Measurements from ENCODE around the gene ZBTB7B.
"Not testable (repeated sequence)": the region's sequence is repeated elsewhere in the genome, so short reads cannot be mapped to it uniquely, and the experiment has no call there.

The ZBTB7B gene

DNA sequence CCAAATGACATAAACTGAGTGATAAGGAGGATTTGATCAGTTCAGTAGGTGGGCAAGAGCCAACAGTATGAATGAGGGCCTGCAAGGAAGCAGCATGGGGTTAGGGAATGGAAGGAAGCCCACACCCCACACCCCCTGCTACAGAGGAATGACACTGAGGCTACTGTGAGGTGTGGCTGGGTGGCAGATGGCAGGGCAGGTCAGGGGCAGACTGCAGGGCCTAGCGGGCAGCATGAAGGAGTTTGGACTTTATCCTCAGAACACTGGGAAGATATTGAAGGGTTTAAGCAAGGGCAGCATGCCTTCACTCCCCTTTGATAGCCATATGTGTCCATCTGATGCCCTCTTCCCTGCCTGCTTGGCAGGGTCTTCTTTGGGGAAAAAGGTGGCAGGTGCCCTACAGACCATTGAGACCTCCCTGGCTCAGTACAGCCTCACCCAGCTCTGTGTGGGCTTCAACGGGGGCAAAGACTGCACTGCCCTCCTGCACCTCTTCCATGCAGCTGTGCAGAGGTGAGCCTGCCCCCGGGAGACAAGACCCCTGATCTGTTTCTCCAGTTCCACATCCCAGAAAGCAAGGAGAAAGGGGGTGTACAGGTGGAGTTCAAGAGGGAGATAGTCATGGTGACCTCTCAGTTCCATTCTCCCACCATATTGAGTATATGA lies 13.3 kb upstream of the ZBTB7B start:
- no peak for DNase-seq

DNA sequence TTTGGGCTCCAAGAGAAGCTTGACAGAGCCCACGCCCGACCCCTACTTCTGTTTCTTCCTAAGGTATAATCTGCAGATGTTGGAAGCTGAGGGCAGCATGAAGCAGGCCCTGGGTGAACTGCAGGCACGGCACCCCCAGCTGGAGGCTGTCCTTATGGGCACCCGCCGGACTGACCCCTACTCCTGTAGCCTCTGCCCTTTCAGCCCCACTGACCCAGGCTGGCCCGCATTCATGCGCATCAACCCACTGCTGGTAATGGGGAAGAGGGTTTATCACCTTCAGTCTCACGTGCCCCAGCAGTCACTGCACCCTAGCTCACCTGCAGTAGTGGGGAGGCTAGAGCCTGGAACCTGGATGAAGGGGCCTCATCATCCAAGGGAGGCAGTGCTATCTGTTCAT lies 12.3 kb upstream of the ZBTB7B start:
- no peak for DNase-seq

- DNase-seq, result no peak
Measured at GRCh38 chr1:154992721-154993571, 9.7 kb upstream of the ZBTB7B start.

- no peak for DNase-seq
Measured at GRCh38 chr1:154993572-154994268, 8.9 kb upstream of the ZBTB7B start, which contains the start of gene LENEP. LENEP (plus strand) TSS chr1:154993586; CDS start chr1:154993608, 22 bp downstream.

DNA sequence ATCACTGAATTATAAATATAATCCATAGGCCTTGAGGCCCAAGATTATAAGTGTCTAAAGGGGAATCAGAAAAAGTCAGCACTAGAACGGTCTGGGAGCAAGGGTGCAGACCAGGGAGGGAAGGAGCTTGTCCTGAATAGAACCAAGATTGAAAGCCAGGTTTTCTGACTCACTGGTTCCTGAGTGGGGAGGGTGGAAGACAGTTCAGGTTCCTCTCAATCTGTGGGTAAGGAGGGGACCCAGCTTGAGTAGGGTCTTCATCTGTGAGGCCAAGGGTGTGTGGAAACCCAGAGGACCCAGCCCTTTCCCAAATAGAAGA lies 8.4 kb upstream of the ZBTB7B start:
- no peak for DNase-seq

DNA sequence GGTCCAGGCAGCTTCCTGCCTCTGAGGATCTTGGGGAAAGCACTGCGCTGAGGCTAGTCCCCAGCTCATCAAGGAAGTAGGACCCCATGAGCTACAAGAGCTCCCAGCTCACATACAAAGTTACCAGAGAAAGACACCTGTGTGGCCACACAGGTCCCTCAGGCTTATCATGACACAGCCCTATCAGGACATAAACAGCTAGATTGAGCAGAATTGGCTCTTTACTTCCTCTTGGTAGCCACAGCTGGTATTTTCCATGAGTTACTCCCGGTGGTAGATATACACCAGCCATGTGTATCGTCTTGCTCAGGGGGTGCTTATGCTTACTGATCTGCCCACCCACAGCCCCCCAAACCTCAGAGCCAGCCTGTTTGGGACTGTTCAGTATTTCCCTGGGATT lies 8.0 kb upstream of the ZBTB7B start:
- no peak for DNase-seq

DNA sequence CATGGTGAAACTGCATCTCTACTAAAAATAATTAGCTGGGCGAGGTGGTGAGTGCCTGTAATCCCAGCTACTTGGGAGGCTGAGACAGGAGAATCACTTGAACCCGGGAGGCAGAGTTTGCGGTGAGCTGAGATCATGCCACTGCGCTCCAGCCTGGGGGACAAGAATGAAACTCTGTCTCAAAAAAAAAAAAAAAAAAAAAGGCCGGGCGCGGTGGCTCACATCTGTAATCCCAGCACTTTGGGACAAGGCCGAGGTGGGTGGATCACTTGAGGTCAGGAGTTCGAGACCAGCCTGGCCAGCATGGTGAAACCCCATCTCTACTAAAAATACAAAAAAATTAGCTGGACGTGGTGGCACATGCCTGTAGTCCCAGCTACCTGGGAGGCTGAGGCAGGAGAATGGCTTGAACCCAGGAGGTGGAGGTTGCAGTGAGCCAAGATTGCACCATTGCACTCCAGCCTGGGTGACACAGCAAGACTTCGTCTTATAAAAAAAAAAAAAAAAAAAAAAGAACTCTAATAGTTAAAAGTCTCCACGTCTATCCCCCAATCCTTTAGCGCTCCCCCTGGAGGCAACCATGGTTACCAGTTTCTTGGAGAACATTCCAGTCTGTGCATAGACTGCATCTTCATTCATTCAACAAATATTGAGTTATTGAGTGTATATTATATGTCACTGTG lies 7.2 kb upstream of the ZBTB7B start:
- DNase-seq, result not testable (repeated sequence)

- no peak for DNase-seq
Measured at GRCh38 chr1:154996966-154997701, 5.5 kb upstream of the ZBTB7B start.

GRCh38 chr1:154998201-154998780 lies 4.3 kb upstream of the ZBTB7B start:
- DNase-seq, result no peak

DNA sequence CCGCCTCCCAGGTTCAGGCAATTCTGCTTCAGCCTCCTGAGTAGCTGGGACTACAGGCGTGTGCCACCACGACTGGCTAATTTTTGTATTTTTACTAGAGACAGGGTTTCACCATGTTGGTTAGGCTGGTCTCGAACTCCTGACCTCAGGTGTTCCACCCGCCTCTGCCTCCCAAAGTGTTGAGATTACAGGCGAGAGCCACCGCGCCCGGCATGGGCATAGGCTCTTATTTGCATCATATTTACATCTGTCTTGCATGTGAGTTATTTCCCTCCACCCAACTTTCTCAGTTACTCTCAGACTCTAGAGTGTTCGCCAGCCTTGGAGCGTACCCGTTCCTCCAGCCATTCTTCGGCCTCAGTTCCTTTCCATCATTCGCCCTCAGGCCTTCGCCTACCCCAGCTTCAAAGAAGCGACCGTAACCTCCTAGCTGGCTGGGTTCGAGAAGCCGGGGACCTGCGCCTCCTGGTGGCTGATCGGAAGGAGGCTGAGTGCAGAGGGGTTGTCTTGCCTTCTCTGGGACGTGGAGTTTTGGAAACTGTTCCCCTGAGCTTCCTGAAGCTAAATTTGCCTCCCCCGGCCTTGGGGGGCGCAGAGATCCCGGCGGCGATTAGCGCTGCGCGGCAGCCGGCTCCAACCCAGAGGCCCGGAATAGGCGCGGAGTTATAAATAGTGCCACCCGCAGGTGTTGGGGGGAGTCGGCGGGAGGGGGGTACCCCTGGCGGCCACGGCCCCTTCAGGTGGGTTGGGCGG lies 3.6 kb upstream of the ZBTB7B start:
- peak; percentile 60 to 74 for DNase-seq

GRCh38 chr1:154999571-155000410 lies 2.8 kb upstream of the ZBTB7B start:
- peak; percentile 60 to 71 for DNase-seq

- no peak for DNase-seq
Measured at GRCh38 chr1:155000411-155000725, 2.2 kb upstream of the ZBTB7B start.

DNA sequence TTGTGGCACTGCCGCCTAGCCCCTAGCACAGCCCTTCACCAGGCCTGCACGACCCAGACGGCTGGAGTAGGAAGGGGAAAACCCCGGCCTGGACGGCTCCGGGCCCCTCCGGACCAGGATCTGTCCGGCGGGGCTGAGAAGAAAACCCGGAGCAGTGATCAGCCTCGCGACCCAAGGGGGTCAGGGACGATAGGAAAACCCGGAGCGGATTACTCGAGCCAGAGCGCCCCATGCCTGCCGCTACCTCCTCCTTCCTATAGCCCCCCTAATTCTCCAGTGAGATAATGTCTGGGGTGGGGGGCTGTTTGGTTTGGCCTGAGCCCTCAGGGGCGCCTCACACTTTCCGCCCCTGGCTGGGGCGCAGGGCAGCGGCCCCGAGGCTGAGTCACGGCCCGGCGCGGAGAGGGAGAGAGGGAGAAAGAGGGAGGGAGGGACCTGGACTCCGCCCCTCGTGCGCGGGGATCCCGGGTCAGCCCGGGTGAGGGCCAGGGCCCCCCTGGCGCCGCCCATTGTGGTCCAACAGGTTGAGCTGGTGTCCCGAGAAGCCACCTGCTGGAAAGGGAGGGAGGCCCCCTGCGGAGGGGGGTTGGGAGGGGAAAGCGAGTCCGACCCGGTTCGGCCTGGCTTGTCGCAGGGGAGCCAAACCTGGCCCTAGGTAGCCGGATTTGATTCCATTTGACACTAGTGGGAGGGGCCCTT lies 1.7 kb upstream of the ZBTB7B start:
- peak; percentile 83 to 89 for DNase-seq

DNA sequence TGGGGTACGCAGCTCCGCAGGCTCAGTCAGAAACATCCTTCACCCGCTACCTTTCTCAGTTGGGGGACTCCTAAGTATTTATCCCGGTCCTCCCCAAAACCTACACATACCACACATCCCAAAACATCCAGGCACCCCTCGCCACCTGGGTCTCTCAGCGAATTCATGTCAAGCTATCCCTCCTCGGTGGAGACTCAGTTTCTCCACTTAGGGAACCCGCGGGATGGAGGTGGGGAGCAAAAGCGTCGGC lies 1.3 kb upstream of the ZBTB7B start:
- no peak for DNase-seq

DNA sequence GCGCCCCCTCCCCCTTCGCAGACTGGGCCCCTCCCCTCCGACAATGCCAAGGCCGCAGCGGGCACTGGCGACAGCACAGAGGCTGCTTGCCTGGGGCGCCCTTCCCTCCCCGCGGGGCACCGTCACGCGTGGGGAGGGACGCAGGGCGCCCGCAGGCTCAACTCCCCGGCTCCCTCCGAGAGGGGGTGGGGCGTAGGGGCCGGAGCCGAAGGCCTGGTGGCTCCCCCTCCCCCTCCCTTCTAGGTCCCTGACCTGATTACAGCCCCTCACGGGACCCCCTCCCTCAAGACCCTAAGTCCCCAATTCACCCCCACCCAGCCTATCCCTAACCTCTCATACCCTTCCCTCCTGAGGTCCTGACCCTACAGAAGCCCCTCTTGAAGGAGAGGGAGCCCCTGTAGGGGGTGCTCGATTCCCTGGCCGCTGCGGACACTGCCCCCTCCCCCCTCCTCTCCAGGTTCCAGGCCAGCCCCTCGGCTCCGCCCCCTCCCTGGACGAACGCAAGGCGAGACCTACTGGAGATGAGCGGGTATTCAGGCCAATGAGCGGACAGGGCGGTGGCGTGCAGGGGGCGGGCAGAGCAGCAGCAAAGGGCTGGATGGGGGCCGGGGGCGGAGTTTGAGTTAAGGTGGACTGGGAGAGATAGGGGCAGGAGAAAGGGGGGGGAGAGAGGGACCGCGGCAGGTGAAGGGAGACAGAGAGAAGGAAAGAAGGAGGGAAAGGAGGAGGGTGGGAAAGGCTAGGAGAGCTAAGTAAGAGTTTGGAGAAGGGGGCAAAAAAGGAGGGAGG lies 733 bp upstream of the ZBTB7B start:
- DNase-seq, result peak; percentile 98

DNA sequence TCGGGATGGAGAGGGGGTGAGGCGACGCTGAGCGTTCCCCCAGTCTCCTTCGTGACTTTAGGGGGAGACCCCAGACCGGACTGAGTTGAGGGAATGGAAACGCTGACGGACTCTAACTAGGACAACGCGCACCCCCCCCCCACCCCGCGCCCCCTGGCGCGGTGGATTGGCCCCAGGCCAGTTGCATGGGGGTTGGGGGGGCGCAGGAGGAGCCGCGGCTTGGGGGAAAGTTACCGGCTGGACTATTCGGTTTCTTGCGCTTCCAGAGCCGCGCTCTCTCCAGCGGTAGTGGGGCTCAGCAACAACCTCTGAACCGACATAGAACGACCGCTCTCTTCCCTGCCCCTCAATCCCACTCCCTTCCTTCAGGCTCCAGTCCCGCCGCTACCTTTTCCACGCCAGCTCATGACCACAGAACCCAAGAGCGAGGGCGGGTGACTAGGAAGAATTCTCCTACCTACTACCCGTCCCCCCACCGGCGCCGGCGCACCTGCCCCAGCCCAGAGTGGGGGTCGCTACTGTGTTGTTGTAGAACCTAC lies 694 bp downstream of the ZBTB7B start:
- no peak for DNase-seq

DNA sequence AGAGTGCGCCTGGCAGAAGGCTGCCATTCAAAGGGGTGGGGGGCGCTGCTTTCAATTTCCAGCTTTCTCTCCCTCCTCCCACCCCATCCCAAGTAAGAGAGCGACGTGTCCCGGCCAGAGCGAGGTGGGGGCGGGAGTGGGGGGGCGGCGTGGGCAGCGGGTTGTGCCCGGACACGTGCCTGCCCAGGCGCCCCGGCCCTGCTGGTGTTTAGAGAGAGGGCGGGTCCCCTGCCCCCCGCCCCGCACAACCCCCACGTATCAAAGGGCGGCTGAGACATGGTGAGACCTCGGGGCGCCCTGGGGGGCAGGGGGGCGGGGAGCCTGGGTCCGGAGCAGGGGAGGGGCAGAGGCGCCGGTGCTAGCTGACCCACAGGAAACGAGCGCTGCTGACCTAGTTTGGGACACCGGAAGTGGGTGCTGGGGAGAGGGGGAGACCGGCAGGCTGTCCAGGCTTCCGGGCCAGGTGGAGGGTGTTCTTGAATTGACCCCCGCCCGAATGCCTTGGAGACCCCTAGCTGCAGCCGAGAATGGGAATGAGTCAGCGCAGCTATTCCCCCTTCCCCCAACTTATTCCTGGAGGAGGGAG lies 1.3 kb downstream of the ZBTB7B start:
- no peak for DNase-seq

DNA sequence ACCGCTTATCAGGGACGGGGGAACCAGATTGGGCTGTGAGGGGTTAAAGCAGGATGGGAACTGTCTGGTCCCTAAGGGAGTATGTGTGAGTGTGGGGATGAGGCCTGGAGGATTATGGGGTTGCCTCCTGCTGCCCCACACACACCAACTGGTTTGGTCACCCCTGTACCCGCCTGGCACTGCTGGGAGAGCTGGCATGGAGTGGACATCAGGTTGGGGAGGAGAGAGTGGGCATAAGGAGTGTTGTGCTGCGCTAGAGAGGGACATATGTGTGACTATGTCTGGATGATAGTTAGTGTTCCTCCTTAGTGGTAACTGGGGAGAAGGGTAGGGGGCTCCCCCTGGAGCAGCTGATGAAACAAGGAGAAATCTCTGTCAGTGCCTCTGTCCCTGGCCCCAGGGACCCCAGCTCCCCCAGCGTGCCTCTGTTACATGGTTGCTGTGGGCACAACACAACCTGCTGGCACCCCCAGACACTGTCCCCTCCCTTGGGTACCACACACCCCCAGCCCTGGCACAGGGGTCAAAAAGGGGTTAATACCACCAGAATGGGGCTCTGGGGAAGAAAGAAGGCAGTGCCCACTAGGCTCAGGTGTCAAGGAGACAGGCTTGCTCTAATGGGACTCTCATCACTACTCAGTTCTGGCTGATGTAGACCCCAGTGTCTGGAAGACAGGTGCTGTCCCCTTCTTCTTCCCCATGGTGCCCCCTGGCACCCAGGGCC lies 1.9 kb downstream of the ZBTB7B start:
- peak in 1 of 2 experiments; percentile 31 for DNase-seq

All from NCI-H1930 (cell line).